NCI-H2107 treated with DMSO at 0.1 percent for 48 hours (cell line): Measurements from ENCODE around the gene SLC29A1.

Experiments
- DNase-seq: peaks from one replicate; lab custom pipeline; 2025; ENCODE audit not compliant: unreplicated experiment; lab: John Stamatoyannopoulos, UW

The SLC29A1 gene

DNA sequence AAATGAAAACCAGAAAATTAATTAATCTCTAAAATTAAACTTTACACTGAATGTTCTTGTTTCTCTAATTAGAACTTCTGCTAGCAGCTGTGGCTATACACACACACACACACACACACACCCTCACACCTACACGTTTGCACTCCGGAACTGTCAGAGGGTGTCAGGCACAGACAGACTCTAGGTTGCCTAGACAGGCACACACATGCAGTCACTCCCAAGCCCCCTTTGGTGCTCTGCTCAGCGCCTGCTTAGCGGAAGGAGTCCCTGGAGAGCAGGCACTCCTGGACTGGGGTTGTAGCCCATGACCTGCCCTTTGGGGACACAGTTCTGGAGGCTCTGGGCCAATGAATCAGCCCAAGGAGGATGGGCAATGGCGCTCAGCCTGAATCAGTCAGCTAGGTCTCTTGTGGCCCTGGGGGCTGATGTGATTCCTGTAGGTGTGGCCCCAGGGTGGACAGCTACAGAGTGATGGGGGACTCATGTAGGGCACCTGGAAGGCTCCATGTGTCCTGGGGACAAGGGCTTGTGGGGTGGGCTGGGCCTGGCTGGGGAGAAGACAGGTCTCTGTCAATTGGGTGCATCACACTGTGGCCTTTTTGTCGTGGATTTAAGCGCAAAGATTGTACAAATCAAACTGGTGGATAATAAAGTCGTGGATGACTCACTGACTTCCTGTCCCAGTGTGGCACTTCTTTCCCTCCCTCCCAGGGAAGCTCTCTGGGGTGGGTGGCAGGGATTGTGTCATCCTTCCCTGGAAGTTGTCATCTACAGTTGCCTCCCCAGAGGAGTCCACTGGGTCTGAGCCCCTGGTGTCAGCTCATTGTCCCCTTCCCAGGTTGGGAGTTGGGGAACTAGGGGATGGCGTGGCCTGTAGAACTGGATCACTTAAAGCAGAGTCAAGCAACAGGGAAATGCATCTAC, 55.6 kb downstream of the SLC29A1 start:
- no peak for DNase-seq
